IPS DF 4.7 (cell line): Measurements from ENCODE around the gene SLC24A3.
A peak's percentile ranks its signal among the peaks of the same experiment; 100 is the strongest.
"Not testable (repeated sequence)": the region's sequence is repeated elsewhere in the genome, so short reads cannot be mapped to it uniquely, and the experiment has no call there.

ENCODE experiments used
- DNase-seq: peaks from one replicate; pipeline ENCODE4 v3.0.0-alpha.2; 2013; ENCODE audit warnings: low spot score; ENCODE audit errors: extremely low read depth

SLC24A3 gene

GRCh38 chr20:19620446-19620845 lies 408.0 kb downstream of the SLC24A3 start:
- DNase-seq: peak; percentile 78

GRCh38 chr20:19621072-19621471 lies 408.6 kb downstream of the SLC24A3 start:
- DNase-seq: no peak

GRCh38 chr20:19624221-19624965 lies 412.0 kb downstream of the SLC24A3 start:
- no peak for DNase-seq

- DNase-seq: no peak
These were observed 413.0 kb downstream of the SLC24A3 start for GRCh38 chr20:19625426-19625825.

- DNase-seq: no peak
These were observed 414.5 kb downstream of the SLC24A3 start for GRCh38 chr20:19626896-19627295.

GRCh38 chr20:19628570-19629134 lies 416.2 kb downstream of the SLC24A3 start:
- DNase-seq: peak; percentile 76

GRCh38 chr20:19631410-19631809 lies 419.0 kb downstream of the SLC24A3 start:
- DNase-seq: no peak

GRCh38 chr20:19633985-19634384 lies 421.5 kb downstream of the SLC24A3 start:
- no peak for DNase-seq

GRCh38 chr20:19639471-19640045 lies 427.1 kb downstream of the SLC24A3 start:
- DNase-seq: not testable (repeated sequence)

- no peak for DNase-seq
These were observed 430.4 kb downstream of the SLC24A3 start for GRCh38 chr20:19642860-19643259.

- no peak for DNase-seq
These were observed 431.6 kb downstream of the SLC24A3 start for GRCh38 chr20:19644085-19644484.

- DNase-seq: no peak
These were observed 434.5 kb downstream of the SLC24A3 start for GRCh38 chr20:19646963-19647362.

- no peak for DNase-seq
These were observed 435.6 kb downstream of the SLC24A3 start for GRCh38 chr20:19648024-19648423.

- no peak for DNase-seq
These were observed 436.6 kb downstream of the SLC24A3 start for GRCh38 chr20:19649041-19649440.

- DNase-seq: no peak
These were observed 440.2 kb downstream of the SLC24A3 start for GRCh38 chr20:19652591-19653026.

GRCh38 chr20:19653327-19653726 lies 440.9 kb downstream of the SLC24A3 start:
- DNase-seq: no peak

- no peak for DNase-seq
These were observed 442.5 kb downstream of the SLC24A3 start for GRCh38 chr20:19654921-19655320.

- no peak for DNase-seq
These were observed 445.7 kb downstream of the SLC24A3 start for GRCh38 chr20:19658137-19658536.

- DNase-seq: no peak
These were observed 447.0 kb downstream of the SLC24A3 start for GRCh38 chr20:19659448-19659847.

- no peak for DNase-seq
These were observed 448.5 kb downstream of the SLC24A3 start for GRCh38 chr20:19660808-19661378.

GRCh38 chr20:19661717-19662636 lies 449.5 kb downstream of the SLC24A3 start:
- peak; percentile 16 for DNase-seq
